PC-3 (cell line): ENCODE measurements around the gene C4orf50. TPM values are rescaled to one million over a fixed set of nuclear protein-coding genes. Genes with fewer than 3 reads are reported as not detected.

ENCODE experiments used
- ATAC-seq: fragments of 200-7000 bp; cut with Tn5 transposase; 2 replicates; pipeline ENCODE4 v1.9.1; 2020; ENCODE audit warnings: mild to moderate bottlenecking, moderate library complexity
- BruUV-seq: library from RNA; stranded (reverse); fragments of 400-500 nt; replicated peaks from 2 replicates; lab custom pipeline; 2021; lab: Mats Ljungman, UMichigan
- CTCF ChIA-PET: fragments of 300-600 bp; sonication (Branson Sonifier 250); formaldehyde crosslinking; loops from one replicate; lab custom pipeline; 2022; ENCODE audit warnings: antibody characterized with exemption; lab: Charles Lee
- POLR2A ChIA-PET: fragments of 300-600 bp; sonication (Branson Sonifier 250); formaldehyde crosslinking; loops from one replicate; lab custom pipeline; 2022; ENCODE audit warnings: antibody characterized with exemption; ENCODE audit not compliant: unreplicated experiment; lab: Charles Lee
- DNase-seq: peaks from one replicate; pipeline ENCODE4 v3.0.0-alpha.2; 2015
- H2AFZ ChIP-seq: fragments of 300-600 bp; sonication (generic); 2 replicates; pipeline ENCODE4 v1.6.0; 2016; ENCODE audit warnings: antibody characterized with exemption, low read length
- H3F3A ChIP-seq: fragments of 300-600 bp; sonication (generic); one replicate; pipeline ENCODE4 v1.6.0; 2017; ENCODE audit warnings: antibody characterized with exemption, low read length, control low read depth, mild to moderate bottlenecking; ENCODE audit not compliant: unreplicated experiment
- H3K27ac ChIP-seq: fragments of 300-600 bp; sonication (generic); 2 replicates; pipeline ENCODE4 v1.5.1; 2016; ENCODE audit warnings: mild to moderate bottlenecking, low read length
- H3K27me3 ChIP-seq: fragments of 300-600 bp; sonication (generic); 2 replicates; pipeline ENCODE4 v1.6.1; 2016; ENCODE audit warnings: low read length, mixed read lengths
- H3K36me3 ChIP-seq: fragments of 300-600 bp; sonication (generic); 2 replicates; pipeline ENCODE4 v1.6.1; 2016; ENCODE audit warnings: low read depth, mixed run types, low read length, mixed read lengths
- H3K4me1 ChIP-seq: fragments of 300-600 bp; sonication (generic); 2 replicates; pipeline ENCODE4 v1.5.1; 2016; ENCODE audit warnings: low read length; ENCODE audit not compliant: insufficient read depth
- H3K4me2 ChIP-seq: fragments of 300-600 bp; sonication (generic); 2 replicates; pipeline ENCODE4 v1.6.0; 2016; ENCODE audit warnings: low read length
- H3K4me3 ChIP-seq: fragments of 300-600 bp; sonication (generic); 2 replicates; pipeline ENCODE4 v1.5.1; 2016; ENCODE audit warnings: mild to moderate bottlenecking, low read length, mixed read lengths
- H3K79me2 ChIP-seq: fragments of 300-600 bp; sonication (generic); 2 replicates; pipeline ENCODE4 v1.6.1; 2017; ENCODE audit warnings: low read length, mixed read lengths
- H3K9ac ChIP-seq: fragments of 300-600 bp; sonication (generic); 2 replicates; pipeline ENCODE4 v1.6.0; 2016; ENCODE audit warnings: mild to moderate bottlenecking, low read length
- H3K9me2 ChIP-seq: fragments of 300-600 bp; sonication (generic); replicated peaks from 2 replicates; pipeline ENCODE4 v1.6.1; 2016; ENCODE audit warnings: mixed run types, low read length, mixed read lengths
- H3K9me3 ChIP-seq: fragments of 300-600 bp; sonication (generic); 2 replicates; pipeline ENCODE4 v1.6.1; 2016; ENCODE audit warnings: low read length, mixed read lengths
- H4K20me1 ChIP-seq: fragments of 300-600 bp; sonication (generic); 2 replicates; pipeline ENCODE4 v1.6.1; 2016; ENCODE audit warnings: low read length, mixed read lengths
- EZH2 ChIP-seq: fragments of 300-600 bp; sonication (generic); IDR thresholded peaks from one replicate; pipeline ENCODE4 v1.6.1; 2017; ENCODE audit warnings: antibody characterized with exemption, mild to moderate bottlenecking, low read length; ENCODE audit not compliant: unreplicated experiment
- EZH2phosphoT487 ChIP-seq: fragments of 300-600 bp; sonication (generic); IDR thresholded peaks from 2 replicates; pipeline ENCODE4 v1.6.1; 2018; ENCODE audit warnings: mild to moderate bottlenecking, antibody characterized with exemption, low read length, borderline replicate concordance
- intact Hi-C: fragments of 100-400 bp; cut with micrococcal nuclease; formaldehyde crosslinking; loops from 2 replicates; pipeline ENCODE4 v1.9.0; 2023
- total RNA-seq: library from RNA; depleted of rRNA; stranded (reverse); fragments of >200 nt; gene quantifications from 2 replicates; pipeline ENCODE4 v1.2.3, GENCODE V29; 2014
- TF ChIP-seq, protein P1 (sequence below): fragments of 300-600 bp; sonication (generic); conservative IDR thresholded peaks from 2 replicates; pipeline ENCODE4 v1.5.1; 2017; ENCODE audit warnings: antibody characterized with exemption, low read depth, mild to moderate bottlenecking, low read length

C4orf50 gene
- total RNA-seq, 1 experiment from 2014 or later = not detected

DNA sequence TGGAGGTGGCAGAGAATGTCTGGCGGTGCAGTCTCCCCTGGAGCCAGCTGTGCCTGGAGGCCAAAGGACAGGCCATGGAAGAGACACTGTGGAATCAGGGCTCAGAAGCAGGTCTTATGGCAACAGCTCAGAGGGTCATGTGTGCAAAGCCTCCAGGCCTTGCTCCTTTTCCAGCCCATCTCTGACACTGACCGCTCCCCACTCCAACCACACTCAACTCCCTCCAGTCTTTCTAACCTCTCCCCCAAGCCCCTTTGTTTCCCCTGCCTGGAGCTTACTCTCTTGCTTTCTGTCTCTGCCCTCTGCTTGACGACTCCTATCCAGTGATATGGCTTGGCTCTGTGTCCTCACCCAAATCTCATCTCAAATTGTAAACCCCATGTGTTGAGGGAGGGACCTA is 91.1 kb downstream of the C4orf50 start:
- intact Hi-C loops = no loop called here
- Histone ChIP-seq H2AFZ (no peak overlapping the region), H3K4me1 (no peaks in the 10 kb centered on the region), H3K4me2 (no peak overlapping the region), H3K27ac (no peak overlapping the region), H3K79me2 (no peaks in the 10 kb centered on the region), H3F3A (no peaks in the 10 kb centered on the region), H4K20me1 (no peaks in the 10 kb centered on the region), H3K4me3 (no peak overlapping the region), H3K36me3 (no peaks in the 10 kb centered on the region), H3K27me3 (peaks cover 60% of the 10 kb centered on the region), H3K9me2 (no peaks in the 10 kb centered on the region), H3K9ac (no peak overlapping the region), H3K9me3 (no peaks in the 10 kb centered on the region)
- ChIA-PET POLR2A (no interaction called here), CTCF (no interaction called here)
- no peak for ATAC-seq
- TF ChIP-seq, protein P1, sequence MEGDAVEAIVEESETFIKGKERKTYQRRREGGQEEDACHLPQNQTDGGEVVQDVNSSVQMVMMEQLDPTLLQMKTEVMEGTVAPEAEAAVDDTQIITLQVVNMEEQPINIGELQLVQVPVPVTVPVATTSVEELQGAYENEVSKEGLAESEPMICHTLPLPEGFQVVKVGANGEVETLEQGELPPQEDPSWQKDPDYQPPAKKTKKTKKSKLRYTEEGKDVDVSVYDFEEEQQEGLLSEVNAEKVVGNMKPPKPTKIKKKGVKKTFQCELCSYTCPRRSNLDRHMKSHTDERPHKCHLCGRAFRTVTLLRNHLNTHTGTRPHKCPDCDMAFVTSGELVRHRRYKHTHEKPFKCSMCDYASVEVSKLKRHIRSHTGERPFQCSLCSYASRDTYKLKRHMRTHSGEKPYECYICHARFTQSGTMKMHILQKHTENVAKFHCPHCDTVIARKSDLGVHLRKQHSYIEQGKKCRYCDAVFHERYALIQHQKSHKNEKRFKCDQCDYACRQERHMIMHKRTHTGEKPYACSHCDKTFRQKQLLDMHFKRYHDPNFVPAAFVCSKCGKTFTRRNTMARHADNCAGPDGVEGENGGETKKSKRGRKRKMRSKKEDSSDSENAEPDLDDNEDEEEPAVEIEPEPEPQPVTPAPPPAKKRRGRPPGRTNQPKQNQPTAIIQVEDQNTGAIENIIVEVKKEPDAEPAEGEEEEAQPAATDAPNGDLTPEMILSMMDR = no peak
- TF ChIP-seq EZH2 = no peak
- no peak for TF ChIP-seq EZH2phosphoT487
- DNase-seq = no peak
- BruUV-seq = no TSS peak

DNA sequence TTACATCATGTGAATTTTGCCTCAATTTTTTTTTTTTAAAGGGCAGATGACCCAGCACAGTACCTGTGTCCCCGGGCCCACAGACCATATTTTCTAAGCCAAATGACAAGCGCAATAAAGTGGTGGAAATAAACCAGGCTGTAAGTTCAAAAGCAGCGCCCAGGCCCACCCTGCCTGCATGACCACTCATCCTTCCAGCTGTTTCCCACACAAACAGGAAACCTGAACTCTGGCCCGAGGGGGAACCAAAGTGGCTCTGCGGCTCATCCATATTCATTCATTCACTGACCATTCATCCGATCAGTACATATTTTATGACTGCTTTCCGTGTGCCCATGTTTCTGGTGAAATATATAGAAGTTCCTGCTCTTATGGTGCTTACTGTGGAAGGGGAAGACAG is 91.6 kb downstream of the C4orf50 start:
- TF ChIP-seq, protein P1 = no peak
- TF ChIP-seq EZH2 = no peak
- no peak for TF ChIP-seq EZH2phosphoT487
- POLR2A ChIA-PET = no interaction called here
- Histone ChIP-seq H3K9me3 (no peaks in the 10 kb centered on the region), H3F3A (no peaks in the 10 kb centered on the region), H3K4me1 (no peaks in the 10 kb centered on the region), H3K4me2 (no peak overlapping the region), H2AFZ (no peak overlapping the region), H3K27ac (no peak overlapping the region), H4K20me1 (no peaks in the 10 kb centered on the region), H3K9ac (no peak overlapping the region), H3K9me2 (no peaks in the 10 kb centered on the region), H3K36me3 (no peaks in the 10 kb centered on the region), H3K4me3 (no peak overlapping the region), H3K79me2 (no peaks in the 10 kb centered on the region), H3K27me3 (peaks cover 62% of the 10 kb centered on the region)
- ATAC-seq = no peak
- CTCF ChIA-PET = no interaction called here
- intact Hi-C loops = no loop called here
- BruUV-seq = no TSS peak
- no peak for DNase-seq

DNA sequence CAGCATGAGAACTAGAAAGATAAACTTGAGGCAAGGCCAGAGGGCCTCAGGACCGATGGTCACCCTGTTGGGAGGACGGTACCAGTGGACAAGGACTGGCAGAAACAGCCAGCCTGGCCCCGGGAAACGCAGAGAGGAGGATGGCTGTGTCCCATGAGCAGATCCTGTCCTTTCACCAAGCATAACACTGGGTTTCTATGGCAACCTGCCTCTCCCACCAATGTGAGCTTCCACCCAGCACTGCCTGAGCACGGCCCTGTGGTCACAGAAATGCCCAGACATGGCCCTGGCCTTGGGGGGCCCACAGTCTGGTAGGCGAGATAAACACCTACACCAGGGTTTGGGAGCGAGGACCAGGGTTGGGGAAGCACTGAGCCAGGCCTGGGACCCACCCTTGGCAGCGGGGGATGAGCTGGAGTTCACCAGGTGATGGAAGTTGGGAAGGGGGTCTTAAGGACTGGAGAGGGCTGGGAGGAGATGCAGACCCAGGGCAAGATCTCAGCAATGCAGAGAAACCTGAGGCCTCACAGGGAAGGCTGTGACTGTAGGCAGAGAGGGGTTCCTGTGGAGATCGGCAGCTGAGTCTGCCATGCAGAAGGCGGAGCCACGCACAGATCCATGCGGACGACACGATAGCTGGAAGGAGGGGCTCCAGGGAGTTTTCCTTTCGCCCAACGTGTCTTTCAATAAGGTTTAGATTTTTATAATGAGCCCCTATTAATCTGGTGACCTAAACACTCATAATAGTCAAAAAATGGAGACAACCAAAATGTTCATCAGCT is 92.6 kb downstream of the C4orf50 start:
- Histone ChIP-seq H3K79me2 (no peaks in the 10 kb centered on the region), H3K4me2 (no peak overlapping the region), H3K9me3 (no peaks in the 10 kb centered on the region), H3K27ac (no peak overlapping the region), H3K27me3 (peaks cover 61% of the 10 kb centered on the region), H2AFZ (no peak overlapping the region), H4K20me1 (no peaks in the 10 kb centered on the region), H3K9me2 (no peaks in the 10 kb centered on the region), H3F3A (no peaks in the 10 kb centered on the region), H3K36me3 (no peaks in the 10 kb centered on the region), H3K9ac (no peak overlapping the region), H3K4me1 (no peaks in the 10 kb centered on the region), H3K4me3 (no peak overlapping the region)
- no peak for TF ChIP-seq EZH2
- TF ChIP-seq, protein P1 = no peak
- no peak for TF ChIP-seq EZH2phosphoT487
- intact Hi-C loops = no loop called here
- POLR2A ChIA-PET = no interaction called here
- CTCF ChIA-PET = no interaction called here
- no peak for ATAC-seq
- no peak for DNase-seq
- BruUV-seq = no TSS peak
